ENCODE data around the gene SLC9B2.
A peak's percentile ranks its signal among the peaks of the same experiment; 100 is the strongest.

SLC9B2 gene

DNA sequence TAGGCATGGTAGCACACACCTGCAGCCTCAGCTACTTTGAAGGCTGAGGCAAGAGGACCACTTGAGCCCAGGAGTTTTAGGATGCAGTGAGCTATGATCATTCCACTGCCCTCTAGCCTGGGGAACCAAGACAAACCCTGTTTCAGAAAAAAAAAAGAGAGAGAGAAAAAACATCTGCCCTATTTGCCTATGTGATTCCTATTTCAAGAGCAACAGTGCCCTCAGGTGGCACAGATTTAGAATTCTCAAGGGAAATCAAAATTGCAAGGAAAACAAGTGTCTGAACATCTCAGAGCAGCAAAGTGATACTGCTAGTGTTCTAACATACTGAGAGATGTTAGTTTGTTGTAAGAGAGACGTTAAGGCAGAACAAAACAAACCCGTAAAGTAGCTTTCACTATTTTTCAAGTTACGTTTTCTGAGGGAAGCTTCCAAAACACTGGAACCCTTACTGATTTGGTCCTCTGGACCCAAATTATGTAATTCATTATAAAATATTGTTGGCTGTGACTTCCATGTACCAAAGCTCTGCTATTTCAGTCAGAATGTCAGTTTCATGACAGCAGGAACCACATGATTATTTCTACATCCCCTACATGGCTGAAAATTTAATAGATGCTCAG is 15.2 kb upstream of the SLC9B2 start (continued):
- TF ChIP-seq ZNF555 (tag by site-specific recombination; conservative IDR thresholded peaks at IDR 0.05) (no peak), KLF16 (tag by site-specific recombination; IDR thresholded peaks at IDR 0.05) (no peak), BCL11B (tag by site-specific recombination; IDR thresholded peaks at IDR 0.05; ENCODE audit: low read depth) (no peak), ZNF211 (tag by site-specific recombination; IDR thresholded peaks at IDR 0.05; ENCODE audit: low read depth) (no peak), ZNF2 (tag by site-specific recombination; IDR thresholded peaks at IDR 0.05) (0 out of 2 replicates have a peak, but pooled peaks have one; percentile 53), SP2 (tag by site-specific recombination; IDR thresholded peaks at IDR 0.05) (no peak), ZNF768 (tag by site-specific recombination; IDR thresholded peaks at IDR 0.05) (no peak)
- TF ChIP-seq, protein P1, sequence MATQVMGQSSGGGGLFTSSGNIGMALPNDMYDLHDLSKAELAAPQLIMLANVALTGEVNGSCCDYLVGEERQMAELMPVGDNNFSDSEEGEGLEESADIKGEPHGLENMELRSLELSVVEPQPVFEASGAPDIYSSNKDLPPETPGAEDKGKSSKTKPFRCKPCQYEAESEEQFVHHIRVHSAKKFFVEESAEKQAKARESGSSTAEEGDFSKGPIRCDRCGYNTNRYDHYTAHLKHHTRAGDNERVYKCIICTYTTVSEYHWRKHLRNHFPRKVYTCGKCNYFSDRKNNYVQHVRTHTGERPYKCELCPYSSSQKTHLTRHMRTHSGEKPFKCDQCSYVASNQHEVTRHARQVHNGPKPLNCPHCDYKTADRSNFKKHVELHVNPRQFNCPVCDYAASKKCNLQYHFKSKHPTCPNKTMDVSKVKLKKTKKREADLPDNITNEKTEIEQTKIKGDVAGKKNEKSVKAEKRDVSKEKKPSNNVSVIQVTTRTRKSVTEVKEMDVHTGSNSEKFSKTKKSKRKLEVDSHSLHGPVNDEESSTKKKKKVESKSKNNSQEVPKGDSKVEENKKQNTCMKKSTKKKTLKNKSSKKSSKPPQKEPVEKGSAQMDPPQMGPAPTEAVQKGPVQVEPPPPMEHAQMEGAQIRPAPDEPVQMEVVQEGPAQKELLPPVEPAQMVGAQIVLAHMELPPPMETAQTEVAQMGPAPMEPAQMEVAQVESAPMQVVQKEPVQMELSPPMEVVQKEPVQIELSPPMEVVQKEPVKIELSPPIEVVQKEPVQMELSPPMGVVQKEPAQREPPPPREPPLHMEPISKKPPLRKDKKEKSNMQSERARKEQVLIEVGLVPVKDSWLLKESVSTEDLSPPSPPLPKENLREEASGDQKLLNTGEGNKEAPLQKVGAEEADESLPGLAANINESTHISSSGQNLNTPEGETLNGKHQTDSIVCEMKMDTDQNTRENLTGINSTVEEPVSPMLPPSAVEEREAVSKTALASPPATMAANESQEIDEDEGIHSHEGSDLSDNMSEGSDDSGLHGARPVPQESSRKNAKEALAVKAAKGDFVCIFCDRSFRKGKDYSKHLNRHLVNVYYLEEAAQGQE (tag by site-specific recombination; IDR thresholded peaks at IDR 0.05), result no peak
- TF ChIP-seq, protein P2, sequence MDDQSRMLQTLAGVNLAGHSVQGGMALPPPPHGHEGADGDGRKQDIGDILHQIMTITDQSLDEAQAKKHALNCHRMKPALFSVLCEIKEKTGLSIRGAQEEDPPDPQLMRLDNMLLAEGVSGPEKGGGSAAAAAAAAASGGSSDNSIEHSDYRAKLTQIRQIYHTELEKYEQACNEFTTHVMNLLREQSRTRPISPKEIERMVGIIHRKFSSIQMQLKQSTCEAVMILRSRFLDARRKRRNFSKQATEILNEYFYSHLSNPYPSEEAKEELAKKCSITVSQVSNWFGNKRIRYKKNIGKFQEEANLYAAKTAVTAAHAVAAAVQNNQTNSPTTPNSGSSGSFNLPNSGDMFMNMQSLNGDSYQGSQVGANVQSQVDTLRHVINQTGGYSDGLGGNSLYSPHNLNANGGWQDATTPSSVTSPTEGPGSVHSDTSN (CRISPR knock-in tag; IDR thresholded peaks at IDR 0.05), result no peak
- TF ChIP-seq, protein P3, sequence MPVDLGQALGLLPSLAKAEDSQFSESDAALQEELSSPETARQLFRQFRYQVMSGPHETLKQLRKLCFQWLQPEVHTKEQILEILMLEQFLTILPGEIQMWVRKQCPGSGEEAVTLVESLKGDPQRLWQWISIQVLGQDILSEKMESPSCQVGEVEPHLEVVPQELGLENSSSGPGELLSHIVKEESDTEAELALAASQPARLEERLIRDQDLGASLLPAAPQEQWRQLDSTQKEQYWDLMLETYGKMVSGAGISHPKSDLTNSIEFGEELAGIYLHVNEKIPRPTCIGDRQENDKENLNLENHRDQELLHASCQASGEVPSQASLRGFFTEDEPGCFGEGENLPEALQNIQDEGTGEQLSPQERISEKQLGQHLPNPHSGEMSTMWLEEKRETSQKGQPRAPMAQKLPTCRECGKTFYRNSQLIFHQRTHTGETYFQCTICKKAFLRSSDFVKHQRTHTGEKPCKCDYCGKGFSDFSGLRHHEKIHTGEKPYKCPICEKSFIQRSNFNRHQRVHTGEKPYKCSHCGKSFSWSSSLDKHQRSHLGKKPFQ (tag by site-specific recombination; IDR thresholded peaks at IDR 0.05), result no peak
- TF ChIP-seq, protein P4, sequence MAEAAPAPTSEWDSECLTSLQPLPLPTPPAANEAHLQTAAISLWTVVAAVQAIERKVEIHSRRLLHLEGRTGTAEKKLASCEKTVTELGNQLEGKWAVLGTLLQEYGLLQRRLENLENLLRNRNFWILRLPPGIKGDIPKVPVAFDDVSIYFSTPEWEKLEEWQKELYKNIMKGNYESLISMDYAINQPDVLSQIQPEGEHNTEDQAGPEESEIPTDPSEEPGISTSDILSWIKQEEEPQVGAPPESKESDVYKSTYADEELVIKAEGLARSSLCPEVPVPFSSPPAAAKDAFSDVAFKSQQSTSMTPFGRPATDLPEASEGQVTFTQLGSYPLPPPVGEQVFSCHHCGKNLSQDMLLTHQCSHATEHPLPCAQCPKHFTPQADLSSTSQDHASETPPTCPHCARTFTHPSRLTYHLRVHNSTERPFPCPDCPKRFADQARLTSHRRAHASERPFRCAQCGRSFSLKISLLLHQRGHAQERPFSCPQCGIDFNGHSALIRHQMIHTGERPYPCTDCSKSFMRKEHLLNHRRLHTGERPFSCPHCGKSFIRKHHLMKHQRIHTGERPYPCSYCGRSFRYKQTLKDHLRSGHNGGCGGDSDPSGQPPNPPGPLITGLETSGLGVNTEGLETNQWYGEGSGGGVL (tag by site-specific recombination; IDR thresholded peaks at IDR 0.05), result no peak
- TF ChIP-seq, protein P5, sequence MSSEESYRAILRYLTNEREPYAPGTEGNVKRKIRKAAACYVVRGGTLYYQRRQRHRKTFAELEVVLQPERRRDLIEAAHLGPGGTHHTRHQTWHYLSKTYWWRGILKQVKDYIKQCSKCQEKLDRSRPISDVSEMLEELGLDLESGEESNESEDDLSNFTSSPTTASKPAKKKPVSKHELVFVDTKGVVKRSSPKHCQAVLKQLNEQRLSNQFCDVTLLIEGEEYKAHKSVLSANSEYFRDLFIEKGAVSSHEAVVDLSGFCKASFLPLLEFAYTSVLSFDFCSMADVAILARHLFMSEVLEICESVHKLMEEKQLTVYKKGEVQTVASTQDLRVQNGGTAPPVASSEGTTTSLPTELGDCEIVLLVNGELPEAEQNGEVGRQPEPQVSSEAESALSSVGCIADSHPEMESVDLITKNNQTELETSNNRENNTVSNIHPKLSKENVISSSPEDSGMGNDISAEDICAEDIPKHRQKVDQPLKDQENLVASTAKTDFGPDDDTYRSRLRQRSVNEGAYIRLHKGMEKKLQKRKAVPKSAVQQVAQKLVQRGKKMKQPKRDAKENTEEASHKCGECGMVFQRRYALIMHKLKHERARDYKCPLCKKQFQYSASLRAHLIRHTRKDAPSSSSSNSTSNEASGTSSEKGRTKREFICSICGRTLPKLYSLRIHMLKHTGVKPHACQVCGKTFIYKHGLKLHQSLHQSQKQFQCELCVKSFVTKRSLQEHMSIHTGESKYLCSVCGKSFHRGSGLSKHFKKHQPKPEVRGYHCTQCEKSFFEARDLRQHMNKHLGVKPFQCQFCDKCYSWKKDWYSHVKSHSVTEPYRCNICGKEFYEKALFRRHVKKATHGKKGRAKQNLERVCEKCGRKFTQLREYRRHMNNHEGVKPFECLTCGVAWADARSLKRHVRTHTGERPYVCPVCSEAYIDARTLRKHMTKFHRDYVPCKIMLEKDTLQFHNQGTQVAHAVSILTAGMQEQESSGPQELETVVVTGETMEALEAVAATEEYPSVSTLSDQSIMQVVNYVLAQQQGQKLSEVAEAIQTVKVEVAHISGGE (tag by site-specific recombination; conservative IDR thresholded peaks at IDR 0.05; ENCODE audit: low read depth), result no peak

DNA sequence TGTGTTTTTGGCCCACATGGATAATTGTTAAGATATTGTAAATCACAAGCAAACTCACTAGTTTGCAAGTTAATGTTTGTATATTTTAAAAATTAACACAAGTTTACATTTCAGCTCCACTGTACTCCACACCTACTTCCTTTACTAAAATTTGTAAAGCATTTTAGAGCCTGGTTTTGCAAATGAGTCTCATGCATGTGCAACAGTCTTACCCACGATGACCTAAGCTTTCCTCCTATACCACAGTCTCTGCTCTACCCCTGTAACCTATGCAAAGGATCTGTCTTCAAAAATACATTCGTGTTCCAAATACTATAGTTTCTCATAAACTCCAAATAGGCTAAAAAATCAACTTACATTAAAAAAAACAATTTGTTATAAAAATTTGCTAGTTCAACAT is 12.9 kb upstream of the SLC9B2 start:
- H3K36me3 ChIP-seq (ENCODE audit: control insufficient read depth in 2 of 2, insufficient read depth in 1 of 2, low read length in 2 of 2), result peaks cover 0 to 58% of the 10 kb centered on the region in 2 experiments; a peak in 1 of 3 replicates
- ChIA-PET CTCF (interaction anchor here (0.5 to 4.4 kb wide), 3 partner anchors 10 to 1406 kb away, joined by 3 to 21 read pairs (median 3); no protein-coding TSS in a partner anchor), POLR2A (no interaction called here)

More for the DNA sequence above, 12.9 kb upstream of the SLC9B2 start:
- Histone ChIP-seq H3K9me3 (ENCODE audit: control insufficient read depth, insufficient read depth, low read depth, low read length) (no peaks in the 10 kb centered on the region), H3K4me3 (ENCODE audit: low read depth, low read length) (no peak overlapping the region), H3K4me1 (ENCODE audit: control insufficient read depth, insufficient read depth, low read length) (no peaks in the 10 kb centered on the region), H3K27ac (ENCODE audit: extremely low read depth, low read depth, low read length) (no peak overlapping the region)
- no peak for TF ChIP-seq ZNF626 (tag by site-specific recombination; IDR thresholded peaks at IDR 0.05)
- no peak for TF ChIP-seq ZNF623 (tag by site-specific recombination; IDR thresholded peaks at IDR 0.05)
- no peak for TF ChIP-seq ZNF23 (tag by site-specific recombination; IDR thresholded peaks at IDR 0.05; ENCODE audit: borderline replicate concordance)
- TF ChIP-seq GFI1B (tag by site-specific recombination; IDR thresholded peaks at IDR 0.05), result no peak
- no peak for TF ChIP-seq ZNF37A (tag by site-specific recombination; IDR thresholded peaks at IDR 0.05)
- TF ChIP-seq ZNF223 (tag by site-specific recombination; IDR thresholded peaks at IDR 0.05), result no peak

Measured in HEK293 (cell line).